ENCODE results near the gene SKP1. TPM values are rescaled to one million over a fixed set of nuclear protein-coding genes. Genes with fewer than 3 reads are reported as not detected.

SKP1 gene
- total and polyA plus RNA-seq, 4 donors, result 129 to 407 (median 253) TPM

DNA sequence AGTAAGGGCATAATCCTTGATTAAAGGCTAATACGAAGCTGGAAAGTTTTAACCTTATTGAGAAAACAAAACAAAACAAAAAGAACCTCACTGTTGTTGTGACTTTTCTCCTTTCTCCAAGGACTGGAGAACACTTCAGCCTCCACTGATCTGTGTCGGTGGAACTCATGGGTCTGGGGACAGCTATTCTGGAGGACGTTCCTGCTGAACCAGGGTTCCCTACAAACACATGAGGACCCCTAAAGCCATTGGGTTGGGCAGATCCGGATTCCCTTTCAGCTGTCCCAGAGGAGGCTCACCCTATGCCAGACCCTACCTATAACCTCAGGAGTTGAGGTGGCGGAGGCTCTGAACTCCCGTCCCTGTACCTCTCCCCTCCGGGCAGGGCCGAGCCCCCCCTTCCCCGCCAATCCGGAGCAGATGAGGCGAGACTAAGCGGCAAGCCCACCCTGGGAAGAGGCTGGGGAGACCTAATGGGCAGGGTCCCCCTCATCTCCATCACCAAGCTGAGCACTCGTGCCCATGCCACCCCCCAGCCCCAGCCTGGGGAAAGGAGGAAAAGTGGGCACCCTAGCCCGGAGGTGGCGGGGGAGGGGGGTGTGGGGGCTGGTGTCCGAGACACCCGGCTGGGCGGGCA, 63.9 kb downstream of the SKP1 start:
- Histone ChIP-seq H3K9ac (ENCODE audit: low read depth in 1 of 2, low read length in 2 of 2) (no peak overlapping the region), H3K9me3 (ENCODE audit: control insufficient read depth in 4 of 4, low read length in 3 of 4) (no peaks in the 10 kb centered on the region), H3K4me1 (ENCODE audit: control insufficient read depth in 4 of 4, insufficient read depth in 4 of 4, low read length in 3 of 4) (peaks cover 2 to 11% (median 8%) of the 10 kb centered on the region in 4 donors), H3K27ac (ENCODE audit: low read depth in 1 of 2, low read length in 2 of 2) (no peak overlapping the region), H3K27me3 (ENCODE audit: control insufficient read depth in 4 of 4, insufficient read depth in 4 of 4, low read length in 3 of 4) (no peaks in the 10 kb centered on the region), H3K4me3 (ENCODE audit: low read depth in 1 of 3, low read length in 3 of 3) (no peak overlapping the region), H3K36me3 (ENCODE audit: control insufficient read depth in 4 of 4, insufficient read depth in 3 of 4, low read depth in 1 of 4, low read length in 3 of 4) (no peaks in the 10 kb centered on the region)
- WGBS, result 63% methylated on average over 18 of the region's 18 CpGs
- DNase-seq (ENCODE audit: low spot score), result no peak
- TF ChIP-seq, protein P1, sequence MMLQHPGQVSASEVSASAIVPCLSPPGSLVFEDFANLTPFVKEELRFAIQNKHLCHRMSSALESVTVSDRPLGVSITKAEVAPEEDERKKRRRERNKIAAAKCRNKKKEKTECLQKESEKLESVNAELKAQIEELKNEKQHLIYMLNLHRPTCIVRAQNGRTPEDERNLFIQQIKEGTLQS (IDR thresholded peaks at IDR 0.05), result no peak
- TF ChIP-seq FOXA2 (IDR thresholded peaks at IDR 0.05) (no peak), SP1 (IDR thresholded peaks at IDR 0.05) (no peak)

DNA sequence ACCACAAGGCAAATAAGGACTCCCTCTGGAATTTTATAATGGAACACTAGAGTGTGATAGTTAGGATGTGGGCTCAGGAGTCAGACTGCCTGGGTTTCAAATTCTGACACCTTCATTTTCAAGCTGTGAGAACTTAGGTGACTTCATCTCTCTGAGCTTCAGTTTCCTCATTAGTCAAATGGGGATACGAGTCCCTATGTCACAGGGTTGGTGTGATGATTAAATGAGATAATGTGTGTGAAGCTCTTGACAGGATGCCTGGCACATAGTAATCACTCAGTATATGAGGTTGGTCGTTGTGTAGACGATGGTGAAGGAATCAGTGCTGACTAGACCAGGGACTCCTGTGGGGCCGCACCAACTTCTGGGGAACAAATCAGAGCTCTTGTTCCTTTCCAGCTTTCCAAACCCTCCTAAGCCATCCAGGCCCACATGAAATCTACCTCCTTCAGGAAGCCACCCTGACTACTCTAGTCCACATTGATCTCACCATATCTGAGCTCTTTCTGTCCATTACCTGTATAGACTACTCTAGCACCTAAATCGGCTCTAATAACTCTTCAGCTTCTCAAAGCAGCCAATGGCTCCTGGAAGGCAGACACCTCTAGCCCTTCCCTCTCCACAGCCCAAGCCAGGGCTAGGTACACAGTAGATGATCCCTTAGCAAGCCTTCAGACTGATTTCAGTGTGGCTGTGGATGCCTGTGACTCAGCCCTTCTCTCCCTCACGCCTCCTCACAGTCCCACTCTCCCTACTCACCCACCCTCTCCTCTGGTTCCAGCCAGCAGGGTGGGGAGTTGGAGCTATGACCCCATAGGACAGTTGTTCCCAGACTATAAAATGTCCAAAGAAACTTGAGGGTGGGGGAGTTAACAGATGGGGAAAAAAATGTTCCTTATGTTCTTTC, 64.8 kb downstream of the SKP1 start:
- 91% methylated on average over 6 of the region's 6 CpGs for WGBS
- no peak for DNase-seq (ENCODE audit: low spot score)
- H3K9ac ChIP-seq (ENCODE audit: low read depth in 1 of 2, low read length in 2 of 2), result no peak overlapping the region
- TF ChIP-seq HNF4G (IDR thresholded peaks at IDR 0.05) (no peak), NR2F2 (IDR thresholded peaks at IDR 0.05) (no peak)
- no peak overlapping the region for H3K27ac ChIP-seq (ENCODE audit: low read depth in 1 of 2, low read length in 2 of 2)
- H3K4me3 ChIP-seq (ENCODE audit: low read depth in 1 of 3, low read length in 3 of 3), result no peak overlapping the region
- no peaks in the 10 kb centered on the region for H3K36me3 ChIP-seq (ENCODE audit: control insufficient read depth in 4 of 4, insufficient read depth in 3 of 4, low read depth in 1 of 4, low read length in 3 of 4)
- H3K9me3 ChIP-seq (ENCODE audit: control insufficient read depth in 4 of 4, low read length in 3 of 4), result no peaks in the 10 kb centered on the region
- peaks cover 2 to 11% (median 8%) of the 10 kb centered on the region in 4 donors for H3K4me1 ChIP-seq (ENCODE audit: control insufficient read depth in 4 of 4, insufficient read depth in 4 of 4, low read length in 3 of 4)
- no peaks in the 10 kb centered on the region for H3K27me3 ChIP-seq (ENCODE audit: control insufficient read depth in 4 of 4, insufficient read depth in 4 of 4, low read length in 3 of 4)

DNA sequence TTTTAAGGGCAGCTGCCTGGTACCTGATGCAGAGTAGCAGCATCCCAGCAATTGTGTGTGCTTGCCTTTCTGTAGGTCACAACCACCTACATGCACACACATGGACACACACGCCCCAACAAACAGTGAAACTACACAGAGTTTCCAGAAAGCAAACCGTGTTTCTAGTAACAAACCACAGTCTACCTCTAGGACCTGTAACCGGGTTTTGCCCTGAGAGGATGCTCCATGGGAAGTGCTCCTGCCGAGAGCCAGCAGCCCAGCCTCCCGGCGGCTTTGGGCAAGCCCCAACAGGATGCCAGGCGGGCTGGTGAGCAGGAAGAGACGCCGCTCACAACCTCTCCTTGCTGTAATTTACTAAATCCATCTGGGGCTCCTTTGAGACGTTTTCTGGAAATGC, 66.4 kb downstream of the SKP1 start:
- DNase-seq (ENCODE audit: low spot score), result no peak

More for the DNA sequence above, 66.4 kb downstream of the SKP1 start:
- H3K4me1 ChIP-seq (ENCODE audit: control insufficient read depth in 4 of 4, insufficient read depth in 4 of 4, low read length in 3 of 4), result peaks cover 2 to 11% (median 8%) of the 10 kb centered on the region in 4 donors
- no peaks in the 10 kb centered on the region for H3K27me3 ChIP-seq (ENCODE audit: control insufficient read depth in 4 of 4, insufficient read depth in 4 of 4, low read length in 3 of 4)
- 85% methylated on average over 10 of the region's 10 CpGs for WGBS
- no peaks in the 10 kb centered on the region for H3K9me3 ChIP-seq (ENCODE audit: control insufficient read depth in 4 of 4, low read length in 3 of 4)
- no peak overlapping the region for H3K4me3 ChIP-seq (ENCODE audit: low read depth in 1 of 3, low read length in 3 of 3)
- TF ChIP-seq JUND (IDR thresholded peaks at IDR 0.05) (no peak), NR2F2 (IDR thresholded peaks at IDR 0.05) (no peak), YY1 (IDR thresholded peaks at IDR 0.05) (no peak), TAF1 (conservative IDR thresholded peaks at IDR 0.05) (no peak), RAD21 (IDR thresholded peaks at IDR 0.05) (no peak), FOXA2 (IDR thresholded peaks at IDR 0.05) (no peak), EGR1 (IDR thresholded peaks at IDR 0.05; ENCODE audit: low read depth in 2 of 2) (no peak), HNF4G (IDR thresholded peaks at IDR 0.05) (no peak), RXRA (IDR thresholded peaks at IDR 0.05) (no peak)
- TF ChIP-seq, protein P2, sequence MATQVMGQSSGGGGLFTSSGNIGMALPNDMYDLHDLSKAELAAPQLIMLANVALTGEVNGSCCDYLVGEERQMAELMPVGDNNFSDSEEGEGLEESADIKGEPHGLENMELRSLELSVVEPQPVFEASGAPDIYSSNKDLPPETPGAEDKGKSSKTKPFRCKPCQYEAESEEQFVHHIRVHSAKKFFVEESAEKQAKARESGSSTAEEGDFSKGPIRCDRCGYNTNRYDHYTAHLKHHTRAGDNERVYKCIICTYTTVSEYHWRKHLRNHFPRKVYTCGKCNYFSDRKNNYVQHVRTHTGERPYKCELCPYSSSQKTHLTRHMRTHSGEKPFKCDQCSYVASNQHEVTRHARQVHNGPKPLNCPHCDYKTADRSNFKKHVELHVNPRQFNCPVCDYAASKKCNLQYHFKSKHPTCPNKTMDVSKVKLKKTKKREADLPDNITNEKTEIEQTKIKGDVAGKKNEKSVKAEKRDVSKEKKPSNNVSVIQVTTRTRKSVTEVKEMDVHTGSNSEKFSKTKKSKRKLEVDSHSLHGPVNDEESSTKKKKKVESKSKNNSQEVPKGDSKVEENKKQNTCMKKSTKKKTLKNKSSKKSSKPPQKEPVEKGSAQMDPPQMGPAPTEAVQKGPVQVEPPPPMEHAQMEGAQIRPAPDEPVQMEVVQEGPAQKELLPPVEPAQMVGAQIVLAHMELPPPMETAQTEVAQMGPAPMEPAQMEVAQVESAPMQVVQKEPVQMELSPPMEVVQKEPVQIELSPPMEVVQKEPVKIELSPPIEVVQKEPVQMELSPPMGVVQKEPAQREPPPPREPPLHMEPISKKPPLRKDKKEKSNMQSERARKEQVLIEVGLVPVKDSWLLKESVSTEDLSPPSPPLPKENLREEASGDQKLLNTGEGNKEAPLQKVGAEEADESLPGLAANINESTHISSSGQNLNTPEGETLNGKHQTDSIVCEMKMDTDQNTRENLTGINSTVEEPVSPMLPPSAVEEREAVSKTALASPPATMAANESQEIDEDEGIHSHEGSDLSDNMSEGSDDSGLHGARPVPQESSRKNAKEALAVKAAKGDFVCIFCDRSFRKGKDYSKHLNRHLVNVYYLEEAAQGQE (IDR thresholded peaks at IDR 0.05), result no peak
- TF ChIP-seq, protein P3, sequence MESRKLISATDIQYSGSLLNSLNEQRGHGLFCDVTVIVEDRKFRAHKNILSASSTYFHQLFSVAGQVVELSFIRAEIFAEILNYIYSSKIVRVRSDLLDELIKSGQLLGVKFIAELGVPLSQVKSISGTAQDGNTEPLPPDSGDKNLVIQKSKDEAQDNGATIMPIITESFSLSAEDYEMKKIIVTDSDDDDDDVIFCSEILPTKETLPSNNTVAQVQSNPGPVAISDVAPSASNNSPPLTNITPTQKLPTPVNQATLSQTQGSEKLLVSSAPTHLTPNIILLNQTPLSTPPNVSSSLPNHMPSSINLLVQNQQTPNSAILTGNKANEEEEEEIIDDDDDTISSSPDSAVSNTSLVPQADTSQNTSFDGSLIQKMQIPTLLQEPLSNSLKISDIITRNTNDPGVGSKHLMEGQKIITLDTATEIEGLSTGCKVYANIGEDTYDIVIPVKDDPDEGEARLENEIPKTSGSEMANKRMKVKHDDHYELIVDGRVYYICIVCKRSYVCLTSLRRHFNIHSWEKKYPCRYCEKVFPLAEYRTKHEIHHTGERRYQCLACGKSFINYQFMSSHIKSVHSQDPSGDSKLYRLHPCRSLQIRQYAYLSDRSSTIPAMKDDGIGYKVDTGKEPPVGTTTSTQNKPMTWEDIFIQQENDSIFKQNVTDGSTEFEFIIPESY (IDR thresholded peaks at IDR 0.05), result no peak
- TF ChIP-seq, protein P4, sequence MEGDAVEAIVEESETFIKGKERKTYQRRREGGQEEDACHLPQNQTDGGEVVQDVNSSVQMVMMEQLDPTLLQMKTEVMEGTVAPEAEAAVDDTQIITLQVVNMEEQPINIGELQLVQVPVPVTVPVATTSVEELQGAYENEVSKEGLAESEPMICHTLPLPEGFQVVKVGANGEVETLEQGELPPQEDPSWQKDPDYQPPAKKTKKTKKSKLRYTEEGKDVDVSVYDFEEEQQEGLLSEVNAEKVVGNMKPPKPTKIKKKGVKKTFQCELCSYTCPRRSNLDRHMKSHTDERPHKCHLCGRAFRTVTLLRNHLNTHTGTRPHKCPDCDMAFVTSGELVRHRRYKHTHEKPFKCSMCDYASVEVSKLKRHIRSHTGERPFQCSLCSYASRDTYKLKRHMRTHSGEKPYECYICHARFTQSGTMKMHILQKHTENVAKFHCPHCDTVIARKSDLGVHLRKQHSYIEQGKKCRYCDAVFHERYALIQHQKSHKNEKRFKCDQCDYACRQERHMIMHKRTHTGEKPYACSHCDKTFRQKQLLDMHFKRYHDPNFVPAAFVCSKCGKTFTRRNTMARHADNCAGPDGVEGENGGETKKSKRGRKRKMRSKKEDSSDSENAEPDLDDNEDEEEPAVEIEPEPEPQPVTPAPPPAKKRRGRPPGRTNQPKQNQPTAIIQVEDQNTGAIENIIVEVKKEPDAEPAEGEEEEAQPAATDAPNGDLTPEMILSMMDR (IDR thresholded peaks at IDR 0.05; ENCODE audit: low read depth, low read length, missing input control), result no peak
- TF ChIP-seq, protein P5, sequence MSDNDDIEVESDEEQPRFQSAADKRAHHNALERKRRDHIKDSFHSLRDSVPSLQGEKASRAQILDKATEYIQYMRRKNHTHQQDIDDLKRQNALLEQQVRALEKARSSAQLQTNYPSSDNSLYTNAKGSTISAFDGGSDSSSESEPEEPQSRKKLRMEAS (IDR thresholded peaks at IDR 0.05), result no peak
- TF ChIP-seq, protein P1 (IDR thresholded peaks at IDR 0.05), result no peak
- no peaks in the 10 kb centered on the region for H3K36me3 ChIP-seq (ENCODE audit: control insufficient read depth in 4 of 4, insufficient read depth in 3 of 4, low read depth in 1 of 4, low read length in 3 of 4)
- no peak overlapping the region for H3K9ac ChIP-seq (ENCODE audit: low read depth in 1 of 2, low read length in 2 of 2)
- H3K27ac ChIP-seq (ENCODE audit: low read depth in 1 of 2, low read length in 2 of 2), result no peak overlapping the region

Data from liver (tissue), 9 donors.